Gastrocnemius medialis (tissue), 4 donors: ENCODE data around the gene OR52E2.

Source experiments
- CTCF ChIP-seq, 5 experiments: fragments of 450-650 bp in 3 of 5; fragments of 200-600 bp in 2 of 5; sonication (generic) in 2 of 5; IDR thresholded peaks in 4 of 5; conservative IDR thresholded peaks in 1 of 5; 1 replicate in 4 of 5; 2 replicates in 1 of 5; pipeline ENCODE4 v1.5.1; 2016 to 2019; ENCODE audit warnings: antibody characterized with exemption in 5 of 5, mild to moderate bottlenecking in 3 of 5, moderate library complexity in 3 of 5
- POLR2A ChIP-seq, 2 donors: fragments of 450-650 bp; IDR thresholded peaks; one replicate each; pipeline ENCODE4 v1.6.1; 2017; ENCODE audit warnings: antibody characterized with exemption in 2 of 2, mild to moderate bottlenecking in 2 of 2, moderate library complexity in 2 of 2

DNA sequence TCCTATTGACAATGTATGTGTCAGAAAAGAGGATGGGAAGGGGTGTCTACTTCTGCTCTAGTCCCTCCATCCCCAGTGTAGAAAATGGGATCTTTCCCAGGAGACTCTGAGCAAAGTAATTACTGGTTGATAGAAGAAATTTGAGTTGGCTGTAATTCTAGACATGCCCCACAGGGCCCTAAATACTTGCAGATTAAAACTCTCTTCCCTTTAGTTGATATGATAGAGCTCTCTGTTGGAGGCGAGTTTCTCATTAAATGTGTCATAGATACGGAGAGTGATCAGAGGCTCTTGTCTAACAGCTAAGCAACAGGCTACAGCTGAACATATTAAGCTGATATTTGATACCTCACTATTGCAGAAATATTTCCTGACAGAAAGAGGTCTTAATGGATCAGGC is 42.8 kb upstream of the OR52E2 start:
- TF ChIP-seq CTCF (IDR thresholded peaks at IDR 0.05 in 4 of 5, conservative IDR thresholded peaks at IDR 0.05 in 1 of 5) (no peak), POLR2A (IDR thresholded peaks at IDR 0.05) (no peak)
